ENCODE measurements around the gene SH3BGRL2.
"Not testable (repeated sequence)": the region's sequence is repeated elsewhere in the genome, so short reads cannot be mapped to it uniquely, and the experiment has no call there.

Gene SH3BGRL2

DNA sequence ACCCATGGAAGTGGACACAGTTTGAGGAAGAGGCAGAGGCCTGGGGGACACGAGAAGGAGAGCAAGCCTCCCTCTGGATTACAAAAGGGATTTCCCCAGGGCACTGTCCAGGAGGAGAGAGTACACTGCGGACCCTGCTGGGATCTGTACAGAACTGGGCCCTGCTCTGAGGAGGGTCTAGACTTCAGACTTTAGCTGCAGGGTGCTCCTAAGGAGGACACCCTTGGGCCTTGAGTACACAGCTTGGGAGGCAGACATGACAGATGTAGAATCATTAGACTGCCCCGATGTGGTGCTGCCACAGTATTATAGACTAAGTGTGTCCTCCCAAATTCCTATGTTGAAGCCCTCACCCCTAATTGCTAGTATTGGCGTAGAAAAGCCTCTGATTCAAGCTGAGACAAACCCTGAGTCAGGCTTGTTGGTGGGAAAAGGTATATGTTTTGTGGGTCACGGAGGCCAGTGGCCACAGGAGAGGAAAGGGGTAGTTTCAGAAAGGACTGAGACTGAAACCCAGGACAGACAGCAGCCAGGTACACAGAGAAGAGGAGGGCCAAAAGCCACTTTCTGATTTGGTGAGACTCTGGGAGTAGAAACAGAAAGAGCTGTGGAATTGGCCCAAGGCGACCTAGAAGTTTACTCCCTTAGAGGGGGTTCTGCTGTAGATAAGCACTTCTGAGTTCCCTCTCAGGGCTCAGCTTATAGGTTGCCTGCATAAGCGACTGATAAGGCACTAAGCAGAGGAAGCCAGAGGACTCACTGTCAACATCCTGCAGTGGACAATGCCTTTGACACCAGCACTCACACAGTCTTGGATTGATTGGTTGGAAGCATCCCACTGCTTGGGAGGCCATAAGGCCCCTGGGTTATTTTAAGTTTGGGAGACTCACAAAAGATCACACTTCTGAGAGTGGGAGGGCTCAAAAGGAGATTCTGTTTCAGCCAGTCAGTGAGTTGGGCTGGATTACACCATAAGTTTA is 16.5 kb upstream of the SH3BGRL2 start:
- no peak for DNase-seq

DNA sequence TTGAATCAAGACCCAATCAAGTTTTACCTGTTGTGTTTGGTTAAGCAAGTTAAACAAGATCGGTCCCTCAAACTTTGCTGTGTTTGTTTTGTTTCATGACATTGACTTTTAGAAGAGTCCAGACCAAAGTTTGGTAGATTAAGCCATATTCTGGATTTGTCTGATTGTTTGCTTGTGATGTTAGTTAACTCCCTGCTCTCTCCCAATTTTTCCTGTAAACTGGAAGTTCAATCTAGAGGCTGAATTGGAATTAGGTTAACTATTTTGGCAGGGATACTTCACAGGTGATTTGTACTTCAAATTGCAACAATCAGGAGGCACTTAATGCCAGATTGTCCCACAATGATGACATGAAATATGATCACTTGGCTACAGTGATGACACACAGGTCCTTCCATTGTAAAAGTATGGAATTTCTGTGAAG is 13.6 kb upstream of the SH3BGRL2 start:
- no peak for DNase-seq

DNA sequence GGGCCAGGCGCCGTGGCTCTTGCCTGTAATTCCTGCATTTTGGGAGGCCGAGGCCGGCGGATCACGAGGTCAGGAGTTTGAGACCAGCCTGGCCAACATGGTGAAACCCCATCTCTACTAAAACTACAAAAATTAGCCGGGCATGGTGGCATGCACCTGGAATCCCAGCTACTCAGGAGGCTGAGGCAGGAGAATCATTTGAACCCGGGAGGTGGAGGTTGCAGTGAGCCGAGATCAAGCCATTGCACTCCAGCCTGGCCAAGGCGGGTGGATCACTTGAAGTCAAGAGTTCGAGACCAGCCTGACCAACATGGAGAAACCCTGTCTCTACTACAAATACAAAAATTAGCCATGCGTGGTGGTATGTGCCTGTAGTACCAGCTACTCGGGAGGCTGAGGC is 12.7 kb upstream of the SH3BGRL2 start:
- not testable (repeated sequence) for DNase-seq

DNA sequence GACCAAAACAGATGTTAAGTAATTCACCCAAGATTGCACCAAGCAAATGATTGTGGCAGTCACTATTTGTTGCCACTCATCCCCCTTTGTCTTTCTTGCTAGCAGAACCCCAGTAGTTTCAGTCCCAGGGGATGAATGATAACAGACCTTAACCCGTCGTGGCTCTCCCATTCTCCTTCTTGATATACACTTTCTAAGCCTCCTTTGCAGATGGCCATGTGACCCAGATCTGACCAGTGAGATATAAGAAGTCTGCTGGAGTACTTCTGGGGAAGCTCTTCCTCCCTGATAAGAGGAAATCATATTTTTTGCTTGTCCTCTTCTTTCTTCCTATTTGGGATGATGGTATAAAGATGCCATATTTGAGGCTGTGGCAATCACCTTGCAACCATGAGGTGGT is 9.6 kb upstream of the SH3BGRL2 start:
- DNase-seq = no peak

DNA sequence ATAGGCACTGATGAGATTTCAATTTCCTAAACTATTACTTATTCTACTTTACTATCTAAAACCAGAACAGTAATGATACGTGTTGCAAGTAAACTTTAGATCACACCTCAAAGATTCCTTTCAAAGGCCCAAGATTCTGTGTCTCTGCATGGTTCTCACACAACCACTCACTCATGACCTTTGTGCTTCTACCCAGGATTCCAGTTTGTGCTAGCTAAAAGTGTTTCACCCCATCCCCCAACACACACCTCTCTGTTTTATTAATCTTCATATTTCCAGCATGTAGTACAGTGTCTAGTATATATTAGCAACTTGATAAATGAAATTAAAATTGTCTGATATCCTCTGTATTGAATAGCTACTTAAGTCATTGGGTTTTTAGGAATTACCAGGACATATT is 8.8 kb upstream of the SH3BGRL2 start:
- DNase-seq = no peak

DNA sequence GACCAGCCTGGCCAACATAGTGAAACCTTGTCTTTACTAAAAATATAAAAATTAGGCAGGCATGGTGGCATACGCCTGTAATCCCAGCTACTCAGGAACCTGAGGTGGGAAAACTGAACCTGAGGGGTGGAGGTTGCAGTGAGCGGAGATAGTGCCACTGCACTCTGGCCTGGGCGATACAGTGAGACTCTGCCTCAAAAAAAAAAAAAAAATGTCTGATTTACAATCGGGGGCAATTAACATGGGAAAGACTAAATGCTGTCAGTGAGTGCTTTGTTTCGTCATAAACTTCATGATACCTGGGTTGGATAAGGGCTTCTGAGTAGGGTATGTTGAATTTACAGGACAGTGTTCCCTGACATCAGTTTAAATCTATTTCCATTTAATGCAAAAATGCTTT is 8.0 kb upstream of the SH3BGRL2 start:
- DNase-seq = no peak

DNA sequence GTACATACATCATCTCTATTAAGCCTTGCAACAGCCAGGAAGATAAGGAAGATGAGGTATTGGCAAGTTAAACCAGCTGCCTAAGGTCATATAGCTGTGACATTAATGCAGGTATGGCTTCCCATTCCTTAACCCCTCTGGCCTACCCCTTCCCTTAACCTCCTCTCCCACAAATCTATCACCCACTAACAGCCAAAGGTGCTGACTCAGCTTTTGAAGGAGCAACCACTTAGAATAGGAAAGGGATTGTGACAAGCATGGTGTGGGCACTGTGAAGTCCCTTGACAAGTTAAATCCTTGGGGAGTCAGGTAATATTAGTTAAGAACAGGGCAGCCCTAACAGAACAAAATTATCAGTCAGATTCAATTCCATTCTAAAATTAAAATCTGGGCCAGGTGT is 5.4 kb upstream of the SH3BGRL2 start:
- DNase-seq = no peak

DNA sequence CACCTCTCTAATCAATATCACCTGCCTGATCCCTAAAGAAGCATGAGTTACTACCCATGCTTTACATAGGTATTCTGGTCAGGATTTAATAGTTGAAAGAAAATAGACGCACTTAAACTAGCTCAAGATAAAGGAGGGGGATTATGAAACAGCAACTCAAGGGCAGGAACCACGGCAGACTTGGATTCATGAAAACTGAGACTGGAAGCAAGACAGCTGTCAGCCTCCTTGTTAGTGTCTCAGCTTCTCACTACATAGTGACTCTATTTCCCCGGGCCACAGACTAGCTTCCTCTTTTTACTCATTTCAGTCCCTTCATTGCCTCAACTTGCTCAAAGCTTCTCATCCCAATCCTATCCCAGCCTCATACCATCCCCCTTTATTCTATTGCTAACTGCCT is 4.3 kb upstream of the SH3BGRL2 start:
- no peak for DNase-seq

DNA sequence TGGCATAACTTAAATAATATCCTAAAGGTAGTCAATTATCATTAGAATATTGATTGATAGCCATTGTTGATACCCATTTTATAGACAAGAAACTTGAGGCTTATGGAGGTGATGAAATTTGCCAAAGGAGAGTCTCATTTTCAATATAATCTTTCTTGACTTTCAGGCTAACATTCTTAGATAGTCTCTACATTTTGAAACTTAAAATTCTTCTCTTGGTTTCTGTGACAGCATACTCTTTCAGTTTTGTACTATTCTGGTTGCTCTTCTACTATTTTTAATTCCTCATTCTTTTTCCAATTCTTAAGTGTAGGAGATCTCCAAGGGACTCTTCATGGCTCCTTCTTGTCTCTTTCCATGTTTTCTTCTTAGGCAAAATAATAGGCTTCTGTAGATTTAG is 3.7 kb upstream of the SH3BGRL2 start:
- DNase-seq = no peak

DNA sequence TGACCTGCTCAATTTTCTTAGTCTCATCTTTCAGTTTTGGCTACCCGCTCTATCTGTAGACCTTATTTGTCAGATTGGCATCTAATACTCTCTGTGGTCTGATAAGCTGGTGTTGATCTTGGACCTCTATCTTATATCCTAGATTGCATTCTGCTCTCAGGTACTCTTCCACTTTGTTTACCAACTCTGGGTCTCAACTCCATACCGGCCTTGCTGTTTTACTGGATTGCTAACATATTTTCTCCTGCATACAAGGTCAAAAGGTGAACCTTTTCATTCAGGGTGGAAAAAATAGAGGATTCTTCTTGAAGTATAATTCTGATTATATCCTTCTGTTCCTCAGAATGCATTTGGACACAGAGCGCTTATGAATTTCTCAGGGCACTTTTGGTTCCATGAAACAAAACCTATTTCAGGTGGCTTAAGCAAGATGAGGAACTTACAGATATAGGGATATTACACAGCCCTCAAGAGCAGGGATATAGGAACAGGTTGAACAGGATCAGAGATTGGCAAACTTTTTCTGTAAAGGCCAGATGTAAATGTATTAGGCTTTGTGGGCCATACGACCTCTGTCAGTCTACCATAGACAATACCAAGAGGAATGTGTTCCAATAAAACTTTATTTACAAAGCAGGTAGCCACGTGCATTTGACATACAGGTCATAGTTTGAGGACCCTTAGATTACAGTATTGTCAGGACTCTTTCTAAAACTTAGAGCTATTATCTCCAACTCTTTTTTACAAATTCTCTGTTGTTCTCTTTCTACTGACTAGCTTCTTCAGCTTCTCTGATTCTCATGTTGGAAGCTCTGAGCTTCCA is 2.5 kb upstream of the SH3BGRL2 start:
- no peak for DNase-seq

DNA sequence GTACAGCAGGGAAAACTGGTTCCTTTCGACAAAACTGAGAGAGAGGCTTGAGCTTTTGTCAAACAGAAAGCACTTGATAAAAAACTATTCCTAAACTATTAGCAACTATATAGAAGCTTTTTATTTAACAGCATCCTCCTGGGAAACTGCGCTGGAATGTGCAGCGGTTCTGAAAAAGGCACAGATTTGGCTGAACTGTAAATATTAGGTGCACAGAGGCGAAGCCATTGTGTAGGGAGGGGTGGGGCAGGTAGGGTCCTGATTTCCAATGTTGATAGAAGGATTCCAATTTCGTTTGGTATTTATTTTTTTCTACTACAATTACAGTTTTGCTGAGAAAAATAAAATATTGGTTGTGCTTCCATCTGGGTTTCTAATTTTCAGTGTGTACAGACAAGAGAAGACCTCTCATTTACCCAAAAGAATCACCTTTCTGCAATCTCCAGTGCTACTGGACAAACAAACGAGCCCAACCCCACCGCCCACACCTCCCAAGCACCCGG is 698 bp upstream of the SH3BGRL2 start:
- no peak for DNase-seq

DNA sequence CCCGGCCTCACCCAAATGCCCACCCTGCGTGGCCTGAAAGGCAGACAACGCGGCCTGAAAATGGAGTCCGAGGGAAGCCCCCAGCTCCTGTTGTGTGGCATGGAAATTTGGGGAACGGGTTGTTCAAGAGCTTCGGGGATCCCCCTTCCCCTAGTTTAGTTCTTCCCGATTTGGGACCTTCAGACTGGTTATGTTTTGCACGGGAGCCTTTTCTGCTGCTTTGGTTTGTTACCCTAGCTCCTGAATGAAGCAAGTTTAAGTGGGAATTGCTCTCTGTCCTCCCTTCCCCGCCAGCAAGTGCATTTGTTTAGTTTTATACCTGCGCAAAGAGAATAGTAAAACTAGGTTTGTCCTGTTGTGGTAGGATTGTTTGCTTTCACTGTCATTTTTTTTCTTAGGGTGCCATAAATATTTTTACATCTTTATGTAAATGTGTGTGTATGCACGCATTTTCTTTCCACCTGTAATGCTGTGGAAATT is 604 bp downstream of the SH3BGRL2 start:
- DNase-seq = no peak

DNA sequence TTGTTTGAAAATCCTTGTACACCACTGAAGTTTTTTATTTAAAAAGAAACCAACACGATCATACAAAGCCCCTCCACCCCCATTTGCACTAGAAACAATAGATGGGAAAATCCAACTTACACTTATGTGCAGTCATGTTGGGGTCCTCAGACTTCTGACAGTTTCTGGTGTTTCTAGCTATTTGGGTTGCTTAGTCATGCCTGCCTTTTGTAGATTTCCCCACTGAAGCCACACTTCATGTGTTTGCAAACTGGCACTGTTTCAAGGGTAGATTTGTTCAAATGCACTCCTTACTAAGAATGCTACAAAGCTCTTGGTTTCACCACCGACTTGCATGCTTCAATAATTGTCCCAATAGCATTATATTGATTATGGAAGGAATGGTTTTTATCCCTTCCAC is 1.5 kb downstream of the SH3BGRL2 start:
- peak; percentile 19 for DNase-seq

DNA sequence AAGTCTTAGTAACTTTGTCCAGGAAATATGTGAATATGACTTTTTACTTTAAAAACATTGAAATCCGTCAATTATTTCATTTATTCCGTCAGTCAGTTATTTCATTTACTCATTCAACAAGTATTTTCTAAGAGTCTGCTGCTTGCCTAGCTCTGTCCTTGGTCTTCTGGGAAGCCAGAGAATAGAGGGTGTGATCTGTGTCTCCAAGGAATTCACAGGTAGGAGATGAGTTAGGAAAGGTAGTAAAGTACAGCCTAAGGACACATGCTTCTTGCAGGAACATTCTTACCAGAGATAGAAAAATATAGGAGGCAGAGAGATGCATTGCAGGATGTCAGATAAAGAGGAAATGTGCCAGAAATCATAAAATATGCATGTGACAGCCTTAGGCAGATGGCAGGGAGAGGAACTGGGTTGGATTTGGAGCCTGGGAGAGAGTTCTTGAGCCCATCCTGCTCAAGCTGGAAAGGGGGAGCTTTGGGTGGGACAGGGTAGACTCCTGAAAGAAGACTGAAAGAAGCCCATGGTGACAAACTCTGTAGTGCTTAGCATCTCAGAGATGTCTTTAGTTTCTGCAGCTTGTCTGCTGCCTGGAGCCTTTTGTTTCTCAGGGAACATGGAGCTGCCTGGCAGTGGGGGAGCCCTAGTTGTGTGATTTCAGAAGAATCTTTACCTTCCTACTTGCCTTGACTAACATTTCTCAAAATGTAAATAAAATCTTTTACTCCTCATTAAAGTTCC is 3.5 kb downstream of the SH3BGRL2 start:
- DNase-seq = no peak

DNA sequence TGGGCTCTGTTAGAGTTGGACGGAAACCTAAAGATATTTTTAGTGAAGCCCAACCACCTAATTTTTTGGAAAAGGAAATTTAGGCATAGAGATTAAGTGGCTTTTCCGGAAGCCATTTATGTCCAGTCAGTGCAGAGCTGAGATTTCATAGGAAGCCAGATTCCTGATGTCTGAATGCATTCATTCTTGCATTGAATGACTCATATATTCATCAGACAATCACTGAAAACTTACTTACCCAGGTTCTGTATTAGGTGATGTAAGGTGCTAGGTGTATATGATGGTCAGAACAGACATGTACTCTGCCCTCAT is 4.1 kb downstream of the SH3BGRL2 start:
- peak; percentile 66 for DNase-seq

DNA sequence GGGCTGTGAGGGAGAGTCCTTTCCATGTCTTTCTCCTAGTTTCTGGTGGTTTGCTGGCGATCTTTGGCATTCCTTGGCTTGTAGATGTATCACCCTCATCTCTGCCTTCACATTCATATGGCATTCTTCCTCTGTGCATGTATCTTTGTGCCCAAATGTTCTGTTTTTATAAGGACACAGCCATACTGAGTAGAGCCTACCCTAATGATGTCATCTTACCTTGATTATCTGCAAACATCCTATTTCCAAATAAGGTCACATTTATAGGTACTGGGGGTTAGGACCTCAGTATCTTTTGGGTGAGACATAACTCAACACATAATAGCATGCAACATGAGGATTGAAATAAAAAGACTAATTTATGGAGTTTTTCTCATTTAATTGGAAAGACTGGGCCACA is 5.5 kb downstream of the SH3BGRL2 start:
- no peak for DNase-seq

DNA sequence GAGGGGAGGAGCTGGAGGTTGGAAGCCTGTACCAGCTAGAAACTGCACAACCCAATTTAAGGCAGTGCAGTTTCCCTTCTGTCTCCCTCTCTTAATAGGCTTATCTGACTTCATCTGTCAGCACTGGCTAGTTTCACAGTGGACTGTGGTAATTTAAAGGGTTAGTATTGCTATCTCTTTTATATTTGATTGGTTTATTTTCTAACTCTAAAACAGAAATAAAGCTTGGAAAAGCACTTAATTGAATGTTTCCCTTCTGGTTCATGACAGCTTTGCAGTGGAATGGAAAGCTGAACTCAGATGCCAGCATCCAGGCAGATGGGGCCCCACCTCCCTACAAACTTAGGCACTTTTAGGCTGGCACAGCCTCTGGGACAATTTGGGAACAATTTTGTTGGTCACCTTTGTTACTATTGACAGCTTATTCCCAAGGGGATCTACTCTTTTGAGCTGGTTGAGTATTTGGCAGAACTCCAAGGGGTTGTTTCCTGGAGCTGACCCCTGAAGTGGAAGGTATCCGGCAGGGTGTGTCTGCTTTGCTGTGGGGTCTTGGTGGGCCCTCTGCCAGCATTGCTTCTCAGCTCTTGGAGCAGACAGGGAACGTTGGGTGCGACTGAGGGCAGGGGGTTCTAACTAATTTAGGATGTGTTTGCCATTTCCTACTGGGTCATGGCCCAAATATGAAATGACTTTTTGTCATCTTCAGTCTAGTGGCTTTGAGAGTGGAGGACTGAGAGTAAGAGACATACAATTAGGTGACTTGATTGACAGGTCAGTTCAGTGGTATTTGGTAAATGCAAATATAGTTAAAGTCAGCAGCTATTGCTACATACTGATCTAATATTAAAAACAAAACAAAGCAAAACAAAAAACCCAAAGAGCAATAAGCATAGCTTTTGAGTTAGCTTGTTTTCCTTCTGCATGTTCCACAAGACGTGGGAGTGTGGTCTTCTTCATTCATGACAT is 9.3 kb downstream of the SH3BGRL2 start:
- DNase-seq = no peak

DNA sequence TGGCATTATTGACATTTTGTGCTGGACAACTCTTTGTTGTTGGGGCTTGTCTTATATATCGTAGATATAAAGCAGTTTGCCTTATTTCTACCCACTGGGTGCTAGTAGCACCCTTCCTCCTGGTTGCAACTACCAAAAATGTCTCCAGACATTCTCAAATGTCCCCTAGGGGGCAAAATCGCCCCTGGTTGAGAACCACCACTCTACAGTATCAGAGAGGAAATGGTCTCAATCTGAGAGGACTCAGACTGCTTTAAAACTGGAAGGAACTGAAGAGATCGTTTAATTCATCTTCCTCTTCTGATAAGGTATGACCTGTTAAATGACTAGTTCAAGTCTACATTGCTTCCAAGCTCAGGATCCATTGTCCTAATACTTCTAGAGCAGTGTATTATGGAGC is 14.9 kb downstream of the SH3BGRL2 start:
- DNase-seq = no peak

DNA sequence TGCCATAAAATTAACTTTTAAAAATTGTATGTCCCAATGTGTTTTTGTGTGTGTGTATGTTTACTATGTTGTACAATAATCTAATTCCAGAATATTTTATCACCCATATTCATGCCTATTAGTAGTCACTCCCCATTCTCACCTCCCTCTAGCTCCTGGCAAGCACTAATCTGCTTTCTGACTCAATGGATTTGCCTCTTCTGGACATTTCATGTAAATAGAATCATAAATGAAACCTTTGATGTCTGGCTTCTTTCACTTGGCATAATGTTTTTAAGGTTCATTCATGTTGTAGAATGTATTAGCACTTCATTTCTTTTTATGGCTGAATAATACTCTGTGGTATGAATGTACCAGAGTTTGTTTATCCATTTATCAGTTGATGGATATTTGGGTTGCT is 15.4 kb downstream of the SH3BGRL2 start:
- DNase-seq = no peak

DNA sequence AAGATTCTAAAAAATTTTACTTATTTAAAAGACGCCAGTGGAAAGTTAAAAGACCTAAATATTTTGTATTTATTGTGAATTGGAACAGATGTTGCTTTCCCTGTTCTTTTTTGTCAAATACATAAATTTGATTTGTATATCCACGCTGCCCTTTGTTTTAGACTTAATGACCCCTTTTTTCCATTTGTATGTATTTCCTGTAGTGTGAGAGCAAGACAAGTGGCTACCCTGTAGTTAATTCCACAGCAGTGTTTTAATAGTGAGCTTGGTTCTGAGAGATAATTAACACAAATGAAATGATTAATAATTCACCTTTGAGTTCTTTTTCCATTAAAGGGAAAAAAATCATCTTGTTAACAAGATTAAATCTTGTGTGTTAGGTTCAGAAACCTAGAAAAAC is 16.6 kb downstream of the SH3BGRL2 start:
- DNase-seq = no peak

DNA sequence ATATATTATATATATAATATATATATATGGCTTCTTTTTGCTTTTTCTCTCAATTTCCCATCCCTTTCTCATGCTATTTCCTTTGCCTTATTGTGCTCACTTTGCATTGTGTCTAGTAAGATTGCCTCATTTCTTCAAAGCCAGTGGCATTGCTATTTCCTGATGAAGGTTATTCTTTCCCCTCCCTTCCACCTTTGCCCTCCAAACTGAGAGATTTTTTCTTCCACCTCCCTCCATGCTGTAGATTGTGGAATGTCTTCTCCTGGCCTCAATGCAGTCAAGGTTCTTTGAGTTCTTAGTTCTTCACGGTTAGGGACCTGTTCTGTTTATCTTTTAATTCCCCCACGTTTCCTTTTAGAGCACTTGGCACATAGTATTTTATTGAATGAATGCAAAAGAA is 17.2 kb downstream of the SH3BGRL2 start:
- DNase-seq = no peak

DNA sequence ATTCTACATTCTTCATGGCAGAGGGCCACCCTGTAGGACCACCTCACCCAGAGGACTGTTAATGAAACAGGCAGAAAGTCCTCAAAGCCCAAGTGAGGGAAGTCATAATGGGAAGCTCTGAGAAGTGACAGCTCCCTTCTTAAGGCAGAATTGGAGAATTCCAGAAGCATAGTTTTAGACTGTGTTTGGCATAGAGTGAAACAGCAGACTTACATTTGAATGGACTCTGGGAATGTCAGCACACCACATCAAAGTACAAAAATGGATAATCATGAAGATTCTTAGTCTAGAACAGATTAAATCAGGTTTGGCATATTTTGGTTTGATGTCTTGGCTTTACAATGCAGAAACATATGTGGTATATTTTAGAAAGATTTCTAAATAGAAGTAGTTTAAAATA is 17.9 kb downstream of the SH3BGRL2 start:
- no peak for DNase-seq
